Naive B cell (primary cell): ENCODE data around the gene EXOC4. TPM values are rescaled to one million over a fixed set of nuclear protein-coding genes. Genes with fewer than 3 reads are reported as not detected.
A peak's percentile ranks its signal among the peaks of the same experiment; 100 is the strongest.

ENCODE experiments used
- ATAC-seq, 2 donors: fragments of 150-1000 bp; cut with Tn5 transposase; 2 replicates each; pipeline ENCODE4 v1.10.0; 2021; ENCODE audit warnings: low read depth in 2 of 2, mild to moderate bottlenecking in 2 of 2, moderate library complexity in 2 of 2
- DNase-seq: peaks from one replicate; pipeline ENCODE4 v3.0.0; 2022
- H3K27ac Mint-ChIP-seq, 6 donors: one replicate each; pipeline ENCODE4 v1.8.0; 2020 to 2022; ENCODE audit warnings: mild to moderate bottlenecking in 6 of 6, mixed read lengths in 6 of 6, moderate library complexity in 5 of 6, inconsistent platforms in 2 of 6
- H3K27me3 Mint-ChIP-seq, 3 donors: one replicate each; pipeline ENCODE4 v1.8.0; 2021 to 2022; ENCODE audit warnings: mixed read lengths in 3 of 3, mild to moderate bottlenecking in 1 of 3
- H3K36me3 Mint-ChIP-seq, 2 donors: one replicate each; pipeline ENCODE4 v1.8.0; 2020 to 2022; ENCODE audit warnings: mixed read lengths in 2 of 2, inconsistent platforms in 1 of 2, mild to moderate bottlenecking in 1 of 2
- H3K4me1 Mint-ChIP-seq, 3 donors: one replicate each; pipeline ENCODE4 v1.8.0; 2020 to 2022; ENCODE audit warnings: mixed read lengths in 3 of 3, inconsistent platforms in 1 of 3, mild to moderate bottlenecking in 1 of 3, moderate library complexity in 1 of 3
- H3K4me3 Mint-ChIP-seq, 8 donors: one replicate each; pipeline ENCODE4 v1.8.0; 2020 to 2022; ENCODE audit warnings: mild to moderate bottlenecking in 8 of 8, mixed read lengths in 8 of 8, moderate library complexity in 8 of 8, inconsistent platforms in 2 of 8
- H3K9me3 Mint-ChIP-seq, 7 donors: one replicate each; pipeline ENCODE4 v1.8.0; 2020 to 2022; ENCODE audit warnings: mixed read lengths in 7 of 7, mild to moderate bottlenecking in 5 of 7, inconsistent platforms in 2 of 7, moderate library complexity in 1 of 7
- polyA plus RNA-seq, 6 donors: library from polyadenylated mRNA; unstranded; fragments of 300-500 nt; fragmentation: Illumina TruSeq; gene quantifications; one replicate each; pipeline ENCODE4 v1.2.3, GENCODE V29; 2021; ENCODE audit warnings: low read depth in 6 of 6

EXOC4 gene
- polyA plus RNA-seq, 6 donors from 2014 or later: 39.9 to 59.7 (median 47.2) TPM

DNA sequence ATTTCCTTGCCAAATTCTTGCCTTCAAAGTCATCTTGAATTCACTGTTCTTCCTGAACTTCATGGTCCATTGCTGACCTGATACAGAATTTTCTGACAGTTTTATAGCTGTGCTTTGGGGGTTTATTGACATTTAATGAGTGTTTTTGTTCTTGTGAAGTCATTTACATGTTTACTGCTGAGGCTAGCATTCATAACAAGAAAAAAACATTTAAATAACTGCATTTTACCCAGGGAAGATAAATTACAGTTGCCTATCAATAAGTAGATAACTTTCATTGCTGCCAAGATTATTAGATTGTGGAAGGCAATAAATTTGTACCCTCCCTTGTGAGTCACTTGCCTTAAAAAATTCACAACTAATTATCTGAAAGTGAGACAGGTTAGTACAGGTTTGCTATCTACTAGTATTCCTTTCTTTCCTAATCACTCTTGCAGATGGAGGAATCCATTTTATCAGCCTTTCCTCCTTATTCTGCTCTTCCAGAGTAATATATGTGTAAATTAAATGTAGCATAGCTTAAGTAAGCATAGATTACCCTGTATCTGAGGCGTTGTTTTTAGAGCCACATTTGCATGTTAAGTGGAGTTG lies 178.4 kb downstream of the EXOC4 start:
- Mint-ChIP-seq H3K27ac (peak overlapping the region in 1 of 6 donors; percentile 65), H3K27me3 (no peaks in the 10 kb centered on the region), H3K4me3 (no peak overlapping the region), H3K9me3 (no peaks in the 10 kb centered on the region), H3K4me1 (peaks cover 0 to 17% (median 0%) of the 10 kb centered on the region in 3 donors), H3K36me3 (peaks cover 0 to 9% of the 10 kb centered on the region in 2 donors)
- ATAC-seq (no peak), DNase-seq (no peak)

DNA sequence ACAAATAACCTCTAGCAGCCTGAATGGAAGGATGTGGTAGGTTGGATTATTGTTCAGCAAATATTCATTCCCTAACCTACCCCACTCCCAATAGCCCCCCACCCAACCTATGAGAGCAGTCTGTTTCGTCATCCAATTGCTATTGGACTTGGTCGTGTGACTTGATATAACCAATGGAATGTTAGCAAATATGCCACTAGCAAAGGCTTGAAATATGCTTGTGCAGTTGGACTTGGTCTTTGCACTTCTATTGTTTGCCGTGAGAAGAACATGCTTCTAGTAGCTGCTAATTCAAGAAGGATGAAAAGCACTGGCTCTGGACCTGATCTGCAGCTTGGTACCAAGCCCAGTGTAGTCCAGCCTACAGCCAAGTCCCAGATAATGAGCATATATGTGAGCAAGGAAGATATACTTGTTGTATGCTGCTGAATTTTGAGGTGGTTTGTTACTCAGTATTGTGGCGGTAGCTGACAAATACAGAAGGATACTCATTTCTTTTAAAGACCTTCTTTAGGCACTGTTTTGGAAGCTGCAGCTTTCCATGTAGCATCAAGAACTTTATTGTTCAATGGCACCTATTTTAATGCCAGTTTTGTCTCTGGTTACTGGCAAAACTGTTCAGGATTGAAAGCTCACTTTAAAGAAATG lies 180.4 kb downstream of the EXOC4 start:
- ATAC-seq (no peak), DNase-seq (no peak)
- H3K4me1 Mint-ChIP-seq: peaks cover 0 to 17% (median 0%) of the 10 kb centered on the region in 3 donors
- no peaks in the 10 kb centered on the region for H3K27me3 Mint-ChIP-seq
- peak overlapping the region in 2 of 6 donors; percentile 11 to 42 for H3K27ac Mint-ChIP-seq
- no peaks in the 10 kb centered on the region for H3K9me3 Mint-ChIP-seq
- H3K4me3 Mint-ChIP-seq: no peak overlapping the region
- peaks cover 0 to 6% of the 10 kb centered on the region in 2 donors for H3K36me3 Mint-ChIP-seq

DNA sequence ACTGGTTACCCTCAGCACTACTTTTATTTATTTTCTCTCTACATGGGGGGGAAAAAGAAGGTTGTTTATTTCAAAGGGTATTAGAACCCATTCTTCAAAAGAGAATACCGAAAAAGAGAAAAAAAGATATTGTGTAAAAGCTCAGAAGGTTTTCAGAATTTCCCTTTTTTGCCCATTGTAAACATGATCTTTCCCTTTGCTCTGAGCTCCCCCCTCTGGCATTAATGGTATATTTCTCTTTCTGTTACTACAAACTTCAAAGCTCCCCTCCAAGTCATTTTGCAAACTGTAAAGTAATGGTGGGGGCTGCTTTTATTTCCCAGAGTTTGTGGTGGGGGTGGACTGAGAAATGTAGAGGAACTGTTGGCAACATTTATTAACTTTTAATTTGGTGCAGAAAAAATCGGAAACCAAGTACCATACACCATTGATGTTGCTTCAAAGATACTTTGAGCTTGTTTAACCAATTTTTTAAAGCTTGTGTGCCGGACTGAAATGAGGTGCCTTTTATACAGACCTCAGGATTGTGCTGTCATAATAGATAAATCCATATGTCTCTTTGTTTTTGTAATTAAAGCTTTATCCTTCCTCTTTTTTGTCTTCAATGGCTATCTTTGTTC lies 181.5 kb downstream of the EXOC4 start:
- DNase-seq (peak; percentile 4), ATAC-seq (no peak)
- no peak overlapping the region for H3K4me3 Mint-ChIP-seq
- H3K4me1 Mint-ChIP-seq: peaks cover 0 to 17% (median 0%) of the 10 kb centered on the region in 3 donors
- H3K9me3 Mint-ChIP-seq: no peaks in the 10 kb centered on the region
- H3K36me3 Mint-ChIP-seq: peaks cover 0 to 6% of the 10 kb centered on the region in 2 donors
- peak overlapping the region in 3 of 6 donors; percentile 28 to 49 (median 29) for H3K27ac Mint-ChIP-seq
- H3K27me3 Mint-ChIP-seq: no peaks in the 10 kb centered on the region

DNA sequence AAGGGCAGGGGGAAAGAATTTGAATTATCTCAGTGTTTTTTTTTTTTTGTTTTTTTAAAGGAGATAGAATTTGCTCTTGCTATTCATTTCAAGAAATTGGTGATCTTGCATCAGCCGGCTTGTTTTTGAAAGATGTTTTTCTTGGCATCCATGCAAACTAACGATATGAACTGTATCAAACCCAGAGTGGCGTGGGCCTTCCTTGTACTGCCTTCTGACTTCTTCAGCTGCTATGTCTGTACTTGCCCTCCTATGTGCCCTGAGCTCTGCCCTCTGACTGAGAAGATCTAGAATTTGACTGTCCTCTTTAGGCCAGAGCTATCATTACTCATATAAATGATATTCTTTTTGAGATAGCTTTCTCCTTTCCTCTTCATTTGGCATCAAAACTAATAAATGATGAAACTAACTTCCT lies 183.1 kb downstream of the EXOC4 start:
- ATAC-seq (no peak), DNase-seq (no peak)
- H3K9me3 Mint-ChIP-seq: no peaks in the 10 kb centered on the region
- peaks cover 0 to 6% of the 10 kb centered on the region in 2 donors for H3K36me3 Mint-ChIP-seq
- H3K4me3 Mint-ChIP-seq: no peak overlapping the region
- no peaks in the 10 kb centered on the region for H3K27me3 Mint-ChIP-seq
- H3K4me1 Mint-ChIP-seq: peaks cover 0 to 8% (median 2%) of the 10 kb centered on the region in 3 donors
- H3K27ac Mint-ChIP-seq: peak overlapping the region in 1 of 6 donors; percentile 20

DNA sequence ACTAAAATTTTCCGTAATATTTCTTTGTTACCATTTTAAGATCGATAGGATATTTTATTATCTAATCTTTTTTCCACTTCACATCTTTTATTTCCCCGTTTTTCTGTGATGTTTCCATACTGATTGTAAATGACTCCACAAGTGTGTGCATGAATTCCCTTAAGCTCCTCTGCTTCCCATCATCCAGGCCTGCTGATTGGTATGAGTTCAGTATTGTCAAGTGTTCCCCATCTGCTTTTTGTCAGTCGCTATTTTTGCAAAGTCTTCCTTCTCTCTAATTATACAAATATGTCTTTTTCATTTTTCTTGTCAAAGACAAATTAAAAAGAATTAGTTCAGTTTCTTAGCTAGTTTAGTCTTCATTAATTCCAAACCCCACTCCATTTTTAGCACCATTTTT lies 184.7 kb downstream of the EXOC4 start:
- peak overlapping the region in 1 of 6 donors; percentile 9 for H3K27ac Mint-ChIP-seq
- no peaks in the 10 kb centered on the region for H3K9me3 Mint-ChIP-seq
- ATAC-seq: no peak
- H3K4me3 Mint-ChIP-seq: no peak overlapping the region
- no peak for DNase-seq
- H3K36me3 Mint-ChIP-seq: peaks cover 0 to 6% of the 10 kb centered on the region in 2 donors
- H3K4me1 Mint-ChIP-seq: peaks cover 0 to 11% (median 10%) of the 10 kb centered on the region in 3 donors
- no peaks in the 10 kb centered on the region for H3K27me3 Mint-ChIP-seq

DNA sequence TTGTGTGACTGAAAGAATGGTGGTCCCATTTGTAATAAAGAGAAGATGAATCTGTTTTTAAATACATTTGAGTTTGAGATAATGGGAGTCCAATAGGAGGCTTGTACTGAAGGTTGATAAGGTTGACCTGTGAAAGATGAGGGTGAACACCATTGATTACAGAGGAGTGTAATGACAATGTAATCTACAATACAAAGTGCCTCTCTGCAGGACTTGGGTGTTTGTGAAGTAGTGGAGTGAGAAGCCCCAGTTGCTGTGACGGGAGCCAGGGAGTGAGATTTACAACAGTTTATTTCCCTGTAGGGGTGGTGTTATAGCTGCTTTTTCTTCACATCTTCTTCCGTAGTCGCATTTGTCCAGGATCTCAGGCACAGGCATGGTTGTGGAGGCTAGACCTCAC lies 189.9 kb downstream of the EXOC4 start:
- Mint-ChIP-seq H3K36me3 (peaks cover 0 to under 1% of the 10 kb centered on the region in 2 donors), H3K27ac (no peak overlapping the region), H3K27me3 (no peaks in the 10 kb centered on the region), H3K4me1 (peaks cover 7 to 25% (median 21%) of the 10 kb centered on the region in 3 donors), H3K9me3 (no peaks in the 10 kb centered on the region), H3K4me3 (no peak overlapping the region)
- no peak for DNase-seq
- ATAC-seq: no peak

DNA sequence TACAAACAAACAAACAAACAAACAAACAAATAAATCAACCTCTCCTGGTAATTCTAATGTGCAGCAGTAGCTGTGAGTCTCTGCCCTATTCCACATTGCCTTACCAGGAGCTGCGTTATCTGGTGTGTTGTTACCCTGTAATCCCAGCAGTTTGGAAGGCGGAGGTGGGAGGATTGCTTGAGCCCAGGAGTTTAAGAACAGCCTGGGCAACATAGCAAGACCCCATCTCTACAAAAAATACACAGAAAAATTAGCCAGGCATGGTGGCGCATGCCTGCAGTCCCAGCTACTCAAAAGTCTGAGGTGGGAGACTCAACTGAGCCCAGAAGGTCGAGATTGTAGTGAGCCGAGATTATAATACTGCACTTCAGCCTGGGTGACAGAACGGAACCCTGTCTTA lies 192.7 kb downstream of the EXOC4 start:
- ATAC-seq: no peak
- H3K27ac Mint-ChIP-seq: peak overlapping the region in 2 of 6 donors; percentile 20 to 43
- H3K36me3 Mint-ChIP-seq: no peaks in the 10 kb centered on the region
- no peaks in the 10 kb centered on the region for H3K27me3 Mint-ChIP-seq
- H3K4me1 Mint-ChIP-seq: peaks cover 14 to 37% (median 36%) of the 10 kb centered on the region in 3 donors
- no peak for DNase-seq
- H3K4me3 Mint-ChIP-seq: no peak overlapping the region
- H3K9me3 Mint-ChIP-seq: no peaks in the 10 kb centered on the region

DNA sequence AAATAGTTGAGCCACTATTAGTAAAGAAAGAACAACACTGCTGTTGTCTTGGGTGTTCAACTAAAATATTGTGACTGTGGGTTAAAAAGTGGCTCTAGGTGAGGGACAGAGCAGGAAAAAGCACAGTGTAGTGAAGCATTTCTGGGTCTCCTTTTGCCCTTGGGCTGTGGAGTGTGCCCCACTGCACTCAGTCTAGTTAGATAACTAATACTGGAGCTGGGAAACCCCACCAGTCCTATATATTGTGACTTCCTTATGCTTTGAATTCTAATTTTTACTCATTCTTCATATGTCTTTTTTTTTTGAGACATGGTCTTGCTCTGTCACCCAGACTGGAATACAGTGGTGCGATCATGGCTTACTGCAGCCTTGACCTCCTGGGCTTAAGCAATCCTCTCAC lies 195.1 kb downstream of the EXOC4 start:
- no peak overlapping the region for H3K4me3 Mint-ChIP-seq
- H3K27me3 Mint-ChIP-seq: no peaks in the 10 kb centered on the region
- H3K27ac Mint-ChIP-seq: no peak overlapping the region
- DNase-seq (no peak), ATAC-seq (no peak)
- peaks cover 20 to 46% (median 32%) of the 10 kb centered on the region in 3 donors for H3K4me1 Mint-ChIP-seq
- H3K36me3 Mint-ChIP-seq: no peaks in the 10 kb centered on the region
- H3K9me3 Mint-ChIP-seq: no peaks in the 10 kb centered on the region

DNA sequence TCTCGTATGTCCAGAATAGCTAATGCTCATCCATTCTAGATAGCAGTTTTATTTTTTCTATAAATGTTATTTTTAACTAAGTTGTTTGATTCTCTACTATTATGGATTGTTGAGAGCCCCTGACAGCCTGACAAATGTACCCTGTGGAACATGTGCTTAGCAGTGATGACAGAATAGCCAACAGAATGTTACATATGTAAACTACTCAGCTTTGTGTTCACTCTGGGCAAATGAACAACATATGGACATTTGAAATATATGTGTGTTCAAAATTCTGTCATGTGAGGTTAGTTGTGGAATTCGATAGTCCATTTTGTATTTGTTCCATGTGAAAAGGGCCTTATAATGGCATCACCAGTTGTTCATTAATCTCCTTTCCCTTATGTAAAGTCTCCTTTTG lies 199.7 kb downstream of the EXOC4 start:
- H3K27ac Mint-ChIP-seq: no peak overlapping the region
- DNase-seq (no peak), ATAC-seq (no peak)
- H3K4me1 Mint-ChIP-seq: peaks cover 15 to 31% (median 21%) of the 10 kb centered on the region in 3 donors
- no peaks in the 10 kb centered on the region for H3K9me3 Mint-ChIP-seq
- H3K27me3 Mint-ChIP-seq: no peaks in the 10 kb centered on the region
- no peak overlapping the region for H3K4me3 Mint-ChIP-seq
- peaks cover 0 to 6% of the 10 kb centered on the region in 2 donors for H3K36me3 Mint-ChIP-seq

DNA sequence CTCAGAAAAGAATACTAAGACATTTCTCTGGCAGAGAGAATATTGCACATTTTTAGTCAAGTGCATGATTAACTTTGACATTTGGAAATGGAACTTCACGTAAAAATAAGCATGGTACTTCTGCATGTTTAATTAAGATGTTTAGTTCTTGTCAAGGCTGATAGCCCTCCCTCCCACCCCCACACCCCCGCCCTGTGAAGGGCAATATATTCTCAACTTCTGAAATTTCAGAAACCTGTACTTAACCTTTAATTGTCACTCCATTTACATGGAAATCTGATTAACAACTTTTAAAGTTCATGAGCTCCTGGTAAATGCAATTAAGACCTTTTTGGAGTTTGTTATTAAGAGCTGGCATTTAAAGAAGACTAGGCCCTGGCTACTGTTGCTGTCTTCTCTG lies 205.8 kb downstream of the EXOC4 start:
- ATAC-seq (no peak), DNase-seq (no peak)
- no peak overlapping the region for H3K4me3 Mint-ChIP-seq
- H3K4me1 Mint-ChIP-seq: peaks cover 0 to 8% (median 3%) of the 10 kb centered on the region in 3 donors
- H3K27me3 Mint-ChIP-seq: no peaks in the 10 kb centered on the region
- H3K9me3 Mint-ChIP-seq: peaks cover 0 to 2% (median 0%) of the 10 kb centered on the region in 7 donors
- H3K36me3 Mint-ChIP-seq: peaks cover 0 to 27% of the 10 kb centered on the region in 2 donors
- peak overlapping the region in 1 of 6 donors; percentile 34 for H3K27ac Mint-ChIP-seq

DNA sequence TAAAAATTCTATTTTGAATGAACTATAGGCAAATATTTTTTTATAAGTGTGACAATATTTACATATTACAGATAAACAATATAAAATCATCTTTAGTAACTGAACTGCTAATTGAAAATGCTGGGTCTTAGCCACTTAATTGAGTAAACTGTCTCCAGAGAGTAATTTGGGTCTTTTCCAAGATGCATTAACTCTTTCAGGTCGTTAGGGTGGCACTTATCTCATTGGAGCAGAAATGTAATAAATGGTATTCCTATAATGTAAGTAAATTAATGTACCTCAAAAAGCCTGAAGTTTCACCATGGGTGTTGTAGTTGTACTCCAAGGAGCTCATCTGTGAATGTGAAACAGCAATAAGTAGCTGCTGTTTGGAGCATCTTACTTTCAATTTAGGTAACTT lies 208.5 kb downstream of the EXOC4 start:
- H3K4me3 Mint-ChIP-seq: no peak overlapping the region
- DNase-seq (no peak), ATAC-seq (no peak)
- peaks cover 4 to 22% (median 18%) of the 10 kb centered on the region in 7 donors for H3K9me3 Mint-ChIP-seq
- H3K4me1 Mint-ChIP-seq: peaks cover 0 to 8% (median 2%) of the 10 kb centered on the region in 3 donors
- no peak overlapping the region for H3K27ac Mint-ChIP-seq
- H3K27me3 Mint-ChIP-seq: no peaks in the 10 kb centered on the region
- H3K36me3 Mint-ChIP-seq: peaks cover 19 to 47% of the 10 kb centered on the region in 2 donors

DNA sequence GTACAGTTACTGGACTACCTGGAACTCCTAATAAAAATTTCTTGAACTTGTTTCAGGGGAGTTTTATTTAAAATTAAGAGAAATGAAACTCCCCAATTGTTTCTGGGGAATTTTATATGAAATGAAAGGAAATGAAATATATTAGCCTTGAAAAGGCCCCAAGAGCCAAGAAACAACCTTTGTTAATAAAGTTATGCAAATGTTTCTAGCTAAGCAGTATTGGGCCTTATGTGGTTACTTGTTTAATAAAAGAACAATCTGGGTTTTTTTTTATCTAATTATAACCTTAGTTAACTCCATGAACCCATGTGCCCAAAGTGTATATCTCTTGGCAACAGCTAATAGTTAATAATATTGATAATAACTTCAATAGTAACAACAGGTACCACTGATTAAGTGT lies 222.8 kb downstream of the EXOC4 start:
- H3K9me3 Mint-ChIP-seq: peaks cover 8 to 19% (median 11%) of the 10 kb centered on the region in 7 donors
- peaks cover 3 to 21% (median 5%) of the 10 kb centered on the region in 3 donors for H3K4me1 Mint-ChIP-seq
- no peak for ATAC-seq
- no peak overlapping the region for H3K4me3 Mint-ChIP-seq
- no peaks in the 10 kb centered on the region for H3K27me3 Mint-ChIP-seq
- no peak for DNase-seq
- H3K27ac Mint-ChIP-seq: no peak overlapping the region
- peaks cover 12 to 25% of the 10 kb centered on the region in 2 donors for H3K36me3 Mint-ChIP-seq

DNA sequence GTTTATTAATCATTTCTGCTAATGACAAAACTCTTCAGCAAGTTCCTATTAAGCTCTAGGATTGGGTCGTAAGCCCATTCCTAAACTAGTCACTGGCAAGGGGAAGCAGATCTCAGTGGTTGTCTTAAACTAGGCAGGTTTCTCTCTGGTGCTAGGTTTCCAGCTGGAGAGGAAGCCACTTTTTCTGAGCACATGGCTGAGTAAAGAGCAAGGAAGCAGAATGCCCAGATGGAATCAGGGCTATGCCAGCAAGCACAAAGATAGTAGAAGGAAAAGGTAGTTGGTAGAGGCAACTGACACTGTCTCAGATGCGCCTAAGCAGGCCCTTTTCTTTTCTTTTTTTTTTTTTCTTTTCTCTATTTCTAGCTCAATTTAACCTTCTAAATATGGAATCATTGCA lies 224.9 kb downstream of the EXOC4 start:
- ATAC-seq: no peak
- no peak for DNase-seq
- peaks cover 0 to 21% (median 8%) of the 10 kb centered on the region in 3 donors for H3K4me1 Mint-ChIP-seq
- no peak overlapping the region for H3K27ac Mint-ChIP-seq
- H3K9me3 Mint-ChIP-seq: peaks cover 0 to 9% (median 4%) of the 10 kb centered on the region in 7 donors
- peaks cover 7 to 44% of the 10 kb centered on the region in 2 donors for H3K36me3 Mint-ChIP-seq
- H3K27me3 Mint-ChIP-seq: no peaks in the 10 kb centered on the region
- no peak overlapping the region for H3K4me3 Mint-ChIP-seq
